ENCODE measurements around the gene C19orf81. TPM values are rescaled to one million over a fixed set of nuclear protein-coding genes. Genes with fewer than 3 reads are reported as not detected.
A peak's percentile ranks its signal among the peaks of the same experiment; 100 is the strongest.
"Not testable (repeated sequence)": the region's sequence is repeated elsewhere in the genome, so short reads cannot be mapped to it uniquely, and the experiment has no call there.

Gene C19orf81
- total RNA-seq, 1 donor from 2014 or later = 10.4 TPM

- Mint-ChIP-seq H3K4me3 (ENCODE audit: unreplicated experiment) (no peak overlapping the region), H3K36me3 (ENCODE audit: unreplicated experiment) (peaks cover 12% of the 10 kb centered on the region), H3K4me1 (ENCODE audit: low read depth, unreplicated experiment) (no peaks in the 10 kb centered on the region), H3K9me3 (ENCODE audit: unreplicated experiment) (peaks cover 3% of the 10 kb centered on the region), H3K27me3 (ENCODE audit: unreplicated experiment) (peaks cover 10% of the 10 kb centered on the region), H3K27ac (ENCODE audit: unreplicated experiment) (no peak overlapping the region)
- TF ChIP-seq CTCF (IDR thresholded peaks at IDR 0.05; ENCODE audit: partially characterized antibody, unreplicated experiment) = no peak
- DNase-seq = no peak
These were observed 46.3 kb upstream of the C19orf81 start for GRCh38 chr19:50602935-50603334.

GRCh38 chr19:50604264-50605073 is 44.8 kb upstream of the C19orf81 start:
- not testable (repeated sequence) for H3K4me3 Mint-ChIP-seq (ENCODE audit: unreplicated experiment); H3K27ac Mint-ChIP-seq (ENCODE audit: unreplicated experiment); DNase-seq; H3K9me3 Mint-ChIP-seq (ENCODE audit: unreplicated experiment); H3K4me1 Mint-ChIP-seq (ENCODE audit: low read depth, unreplicated experiment)
- peaks cover 12% of the 10 kb centered on the region for H3K36me3 Mint-ChIP-seq (ENCODE audit: unreplicated experiment)
- peaks cover 13% of the 10 kb centered on the region for H3K27me3 Mint-ChIP-seq (ENCODE audit: unreplicated experiment)

- not testable (repeated sequence) for DNase-seq; H3K27ac Mint-ChIP-seq (ENCODE audit: unreplicated experiment); H3K9me3 Mint-ChIP-seq (ENCODE audit: unreplicated experiment); H3K4me1 Mint-ChIP-seq (ENCODE audit: low read depth, unreplicated experiment)
- TF ChIP-seq CTCF (IDR thresholded peaks at IDR 0.05; ENCODE audit: partially characterized antibody, unreplicated experiment) = peak; percentile 43
- Mint-ChIP-seq H3K27me3 (ENCODE audit: unreplicated experiment) (peaks cover 13% of the 10 kb centered on the region), H3K36me3 (ENCODE audit: unreplicated experiment) (peaks cover 12% of the 10 kb centered on the region), H3K4me3 (ENCODE audit: unreplicated experiment) (peak overlapping the region; percentile 30)
These were observed 43.0 kb upstream of the C19orf81 start for GRCh38 chr19:50606059-50606836.

GRCh38 chr19:50607388-50607787 is 41.9 kb upstream of the C19orf81 start:
- peaks cover 3% of the 10 kb centered on the region for H3K9me3 Mint-ChIP-seq (ENCODE audit: unreplicated experiment)
- H3K36me3 Mint-ChIP-seq (ENCODE audit: unreplicated experiment) = peaks cover 12% of the 10 kb centered on the region

More at GRCh38 chr19:50607388-50607787, 41.9 kb upstream of the C19orf81 start:
- Mint-ChIP-seq H3K4me3 (ENCODE audit: unreplicated experiment) (peak overlapping the region; percentile 69), H3K4me1 (ENCODE audit: low read depth, unreplicated experiment) (peaks cover 2% of the 10 kb centered on the region), H3K27me3 (ENCODE audit: unreplicated experiment) (peaks cover 9% of the 10 kb centered on the region), H3K27ac (ENCODE audit: unreplicated experiment) (no peak overlapping the region)
- no peak for DNase-seq
- TF ChIP-seq CTCF (IDR thresholded peaks at IDR 0.05; ENCODE audit: partially characterized antibody, unreplicated experiment) = no peak

All from glutamatergic neuron (in vitro differentiated cells).